Stimulated activated CD4-positive, alpha-beta T cell treated with anti-CD3 and anti-CD28 coated beads, Interleukin-12 subunit alpha, Interleukin-12 subunit beta, amount 100 ng/mL, for 48 hours (primary cell): Measurements from ENCODE around the gene NDOR1.

Experiments used
- DNase-seq, 3 donors: peaks; one replicate each; pipeline ENCODE4 v3.0.0-alpha.2; 2020; ENCODE audit warnings: low read depth in 2 of 3, low spot score in 1 of 3

NDOR1 gene

DNA sequence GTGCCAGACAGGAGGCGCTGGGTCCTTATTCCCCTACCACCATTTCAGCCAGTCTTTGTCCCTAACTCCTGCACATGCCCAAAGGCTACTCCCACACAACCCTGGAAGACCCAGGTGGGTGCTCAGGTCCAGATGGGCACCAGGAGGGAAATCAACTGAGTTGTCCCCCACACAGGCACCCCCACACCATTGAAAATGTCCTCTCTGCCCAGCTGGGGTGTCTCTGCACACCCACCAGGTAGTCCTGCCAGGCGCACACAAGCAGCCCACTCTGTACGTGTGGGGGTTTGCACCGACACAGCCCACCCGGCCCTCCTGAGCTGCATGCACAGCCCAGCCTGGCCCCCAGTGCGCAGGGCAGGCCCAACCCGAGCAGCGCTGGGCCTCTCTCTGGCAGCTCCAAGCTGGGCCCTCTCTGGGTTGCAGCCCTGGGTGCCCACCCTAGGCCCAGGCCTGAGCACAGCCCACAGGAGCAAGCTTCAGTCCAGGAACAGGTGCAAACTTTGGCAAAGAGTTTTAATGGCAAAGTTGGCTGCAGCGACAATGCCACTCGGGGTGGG is 14.3 kb downstream of the NDOR1 start:
- no peak for DNase-seq

DNA sequence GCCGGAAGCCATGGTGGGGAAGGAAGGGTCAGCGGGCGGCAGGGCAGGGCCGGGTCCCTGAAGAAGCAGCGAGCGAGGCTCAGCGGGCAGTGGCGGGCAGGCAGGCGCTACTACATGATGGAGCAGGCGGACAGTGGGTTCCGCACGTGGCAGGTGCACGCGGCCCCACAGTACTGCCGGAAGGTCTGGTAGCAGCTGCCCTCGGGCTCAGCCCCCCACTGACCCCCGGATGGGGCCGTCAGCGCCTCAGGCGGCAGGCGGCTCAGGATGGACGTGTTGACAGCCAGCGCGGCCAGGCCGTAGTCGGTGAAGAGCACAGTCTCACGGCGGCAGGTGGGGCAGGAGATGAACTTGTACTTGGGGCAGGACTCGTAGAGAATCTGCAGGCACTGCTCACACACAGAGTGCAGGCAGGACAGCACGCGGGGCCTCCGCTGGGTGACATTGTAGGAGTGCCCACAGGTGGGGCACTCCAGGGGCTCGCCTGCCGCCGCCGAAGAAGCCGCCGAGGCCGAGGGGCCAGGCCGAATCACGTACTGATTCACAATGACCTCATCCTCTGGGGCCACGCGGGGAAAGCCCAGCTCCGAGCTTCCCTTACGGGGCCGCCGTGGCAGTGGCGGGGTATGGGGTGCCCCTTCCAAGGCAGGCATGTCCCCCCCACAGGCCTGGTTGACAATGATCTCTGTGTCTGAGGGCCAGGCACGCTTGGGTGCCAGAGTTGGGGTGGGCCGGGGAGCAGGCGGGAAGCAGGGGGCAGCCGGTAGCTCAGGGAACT is 15.0 kb downstream of the NDOR1 start:
- DNase-seq, result no peak

DNA sequence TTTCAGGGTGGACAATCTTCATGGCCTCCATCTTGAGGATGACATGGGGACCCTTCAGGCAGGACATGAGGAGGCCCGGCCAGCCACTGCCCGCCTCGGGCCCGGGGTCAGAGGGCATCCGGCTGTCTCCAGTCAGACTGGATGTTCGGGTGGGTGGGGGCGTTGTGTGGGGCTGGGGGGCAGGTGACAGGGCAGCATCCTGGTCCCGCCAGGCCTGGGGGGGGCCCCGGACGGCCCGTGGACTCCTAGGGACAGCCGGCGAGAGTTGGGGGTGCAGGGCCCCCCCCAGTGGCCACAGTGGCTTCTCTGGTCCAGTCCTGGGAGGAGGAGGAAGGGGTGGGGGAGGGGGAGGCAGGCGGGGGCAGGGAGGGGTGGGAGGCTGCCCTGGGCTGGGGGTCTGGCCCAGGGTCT is 15.6 kb downstream of the NDOR1 start:
- no peak for DNase-seq

DNA sequence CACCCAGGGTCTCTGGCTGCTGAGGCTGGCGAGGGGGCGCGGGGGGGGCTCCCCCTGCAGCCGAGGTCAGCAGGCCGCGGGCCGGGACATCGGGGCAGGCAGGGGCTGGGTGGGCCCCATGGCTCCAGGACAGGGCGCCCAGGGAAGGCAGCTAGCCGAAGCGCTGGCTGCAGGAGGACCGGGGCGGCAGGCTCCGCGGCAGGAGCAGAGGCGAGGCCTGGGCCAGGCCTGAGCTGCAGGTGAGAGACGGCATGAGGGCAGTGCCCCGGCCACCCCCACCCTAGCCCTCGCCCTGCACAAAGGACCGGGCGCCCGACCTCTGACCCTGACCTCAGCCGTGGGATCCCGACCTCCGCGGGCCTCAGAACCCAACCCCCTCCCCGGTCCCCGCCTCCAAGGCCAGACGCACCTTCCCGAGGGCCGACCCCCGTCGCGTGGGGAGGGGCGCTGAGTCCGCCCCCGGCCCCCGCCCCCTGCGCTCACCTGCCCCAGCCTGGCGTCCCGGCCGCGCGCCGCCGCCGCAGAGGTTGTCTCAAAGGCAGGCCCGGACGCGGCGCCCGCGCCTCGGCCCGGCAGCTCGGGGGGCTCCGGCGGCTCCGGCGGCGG is 16.1 kb downstream of the NDOR1 start:
- no peak for DNase-seq

DNA sequence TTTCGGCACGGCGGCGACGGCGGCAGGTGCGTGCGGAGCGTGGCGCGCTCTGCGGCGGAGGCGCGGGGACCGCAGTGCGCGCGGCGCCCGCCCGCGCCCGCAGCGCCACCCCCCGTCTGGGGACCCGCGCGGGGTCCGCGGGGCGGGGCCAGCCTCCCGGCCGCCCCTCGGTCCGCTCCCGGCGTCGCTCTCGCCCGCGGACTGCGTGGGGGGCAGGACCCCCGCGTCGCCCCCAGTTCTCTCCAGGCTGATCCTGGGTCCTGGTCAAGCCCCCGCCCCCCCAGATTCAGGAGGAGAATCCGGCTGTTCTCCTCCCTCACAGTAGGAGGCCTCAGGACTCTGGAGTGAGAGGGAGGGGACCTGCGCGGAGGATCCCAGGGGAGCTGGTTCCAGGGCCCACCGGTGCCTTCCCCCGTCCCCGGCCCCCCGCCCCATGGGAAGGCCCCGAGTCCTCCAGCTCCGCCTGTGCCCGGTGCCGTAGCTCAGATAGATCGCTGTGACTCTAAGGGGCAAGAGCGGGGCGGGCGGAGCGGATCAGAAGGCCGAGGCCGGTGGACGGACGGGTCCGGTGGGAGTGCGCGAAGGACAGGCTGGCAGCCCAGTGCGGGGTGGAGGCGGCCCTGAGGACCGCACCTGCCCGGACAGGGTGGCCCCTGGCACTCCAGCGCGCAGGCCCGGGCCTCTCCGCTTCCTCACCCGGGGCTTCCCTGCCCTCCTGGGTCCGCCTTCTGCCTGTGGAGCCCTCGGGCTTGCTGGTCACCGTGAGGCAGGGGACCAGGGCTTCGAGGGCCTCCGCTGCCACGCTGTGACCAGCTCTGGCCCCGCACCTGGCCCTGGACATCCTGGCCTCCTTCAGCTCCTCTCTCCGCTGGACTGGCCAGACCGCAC is 16.9 kb downstream of the NDOR1 start, which contains the start of gene RNF208:
TSS of gene RNF208 (minus strand) at position 51 of the 888 bp plus-strand sequence. CDS start 1,028 bp downstream, outside the sequence.
- no peak for DNase-seq

DNA sequence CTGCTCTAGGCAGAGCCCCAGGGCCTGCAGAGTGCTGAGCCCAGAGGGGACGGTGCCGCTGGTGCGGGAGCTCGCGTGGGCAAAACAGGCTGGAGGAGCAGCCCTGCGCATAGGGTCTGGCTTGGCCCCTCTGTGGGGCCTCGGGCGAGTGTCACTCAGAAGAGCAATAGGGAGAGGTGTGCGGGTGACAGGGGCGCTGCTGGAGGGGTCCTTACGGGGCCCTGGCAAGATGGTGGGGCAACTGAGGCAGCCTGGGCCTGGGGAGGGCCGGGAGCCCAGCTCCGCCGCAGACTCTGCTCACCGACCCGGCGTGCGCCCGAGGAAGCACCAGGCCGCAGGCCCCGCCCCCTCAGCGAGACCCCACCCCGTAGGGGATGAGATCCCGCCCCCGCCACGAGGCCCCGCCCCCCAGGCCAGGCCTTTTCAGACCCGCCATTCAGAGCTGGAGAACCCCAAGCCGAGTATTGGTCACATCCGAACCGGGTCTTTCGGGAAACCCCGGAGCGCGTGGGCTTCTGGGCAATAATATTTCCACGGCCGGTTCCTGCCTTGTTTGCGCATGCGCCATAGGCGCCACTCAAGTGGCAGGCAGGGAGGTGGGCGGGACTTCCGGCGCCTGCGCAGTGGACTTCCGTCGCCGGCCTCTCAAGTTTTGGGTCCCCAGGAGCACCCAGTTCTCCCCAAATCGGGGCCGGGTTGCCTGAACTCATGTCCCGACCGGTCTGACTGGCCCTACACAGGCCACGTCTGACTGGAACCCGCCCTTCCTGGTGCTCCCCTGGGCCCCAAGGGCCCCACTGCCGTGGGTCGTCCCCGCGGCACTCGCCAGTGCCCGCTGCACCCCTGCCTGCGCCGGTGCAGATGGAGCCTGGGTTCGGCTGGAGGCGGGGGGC is 17.8 kb downstream of the NDOR1 start:
- DNase-seq, result peak; percentile 97 to 99 (median 97)

DNA sequence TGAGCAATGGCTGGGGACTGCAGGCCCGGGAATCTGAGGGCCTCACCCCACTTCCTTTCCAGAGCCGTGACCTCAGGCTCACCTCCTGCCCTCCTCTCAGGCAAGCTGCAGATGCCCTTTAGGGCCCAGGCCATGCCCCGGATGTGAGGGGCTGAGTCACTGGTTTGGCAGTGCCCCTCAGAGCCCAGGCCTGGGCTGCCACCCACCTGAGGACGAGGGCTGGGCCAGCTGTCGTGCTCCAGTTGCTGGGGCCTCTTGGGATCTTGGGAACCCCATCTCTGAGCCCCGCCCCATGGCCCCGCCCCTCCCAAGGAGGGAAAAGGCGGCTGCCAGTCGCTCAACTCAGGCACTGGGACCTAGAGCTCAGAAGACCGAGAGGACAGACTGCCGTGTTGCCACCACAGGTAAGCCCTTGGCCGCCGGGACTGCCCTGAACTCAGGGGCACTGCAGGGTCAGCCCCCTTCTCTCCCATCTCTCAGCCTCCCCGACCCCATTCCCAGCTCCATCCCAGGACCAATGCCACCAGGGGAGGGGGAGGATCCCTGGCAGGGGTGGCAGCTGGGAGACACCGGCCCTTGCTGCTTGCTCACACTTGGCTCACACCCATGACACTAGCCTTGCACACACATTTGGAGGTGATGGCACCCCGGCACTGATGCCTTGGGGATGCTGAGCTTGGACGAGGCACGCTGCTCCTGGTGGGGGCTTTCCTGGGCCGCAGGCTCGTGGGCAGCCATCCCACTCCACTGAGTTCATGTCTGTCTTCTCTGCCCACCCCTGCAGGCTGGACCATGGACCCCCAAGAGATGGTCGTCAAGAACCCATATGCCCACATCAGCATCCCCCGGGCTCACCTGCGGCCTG is 19.6 kb downstream of the NDOR1 start, which contains the start of gene CYSRT1:
TSS of gene CYSRT1 (plus strand) at position 345 of the 865 bp plus-strand sequence. CDS start at position 793, 448 bp downstream.
- no peak for DNase-seq

DNA sequence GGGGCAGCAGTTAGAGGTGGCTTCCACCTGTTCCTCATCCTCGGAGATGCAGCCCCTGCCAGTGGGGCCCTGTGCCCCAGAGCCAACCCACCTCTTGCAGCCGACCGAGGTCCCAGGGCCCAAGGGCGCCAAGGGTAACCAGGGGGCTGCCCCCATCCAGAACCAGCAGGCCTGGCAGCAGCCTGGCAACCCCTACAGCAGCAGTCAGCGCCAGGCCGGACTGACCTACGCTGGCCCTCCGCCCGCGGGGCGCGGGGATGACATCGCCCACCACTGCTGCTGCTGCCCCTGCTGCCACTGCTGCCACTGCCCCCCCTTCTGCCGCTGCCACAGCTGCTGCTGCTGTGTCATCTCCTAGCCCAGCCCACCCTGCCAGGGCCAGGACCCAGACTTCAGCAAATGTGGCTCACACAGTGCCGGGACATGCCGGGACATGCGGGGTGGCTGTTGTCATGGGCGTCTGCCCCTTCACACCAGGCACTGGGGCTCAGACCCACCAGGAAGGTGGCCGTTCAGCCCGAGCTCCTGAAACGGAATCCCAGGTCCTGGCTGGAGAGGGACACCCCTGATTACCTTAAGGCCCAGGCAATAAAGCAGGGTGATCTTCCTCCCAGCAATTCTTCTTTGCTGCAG is 20.3 kb downstream of the NDOR1 start:
- DNase-seq, result no peak

DNA sequence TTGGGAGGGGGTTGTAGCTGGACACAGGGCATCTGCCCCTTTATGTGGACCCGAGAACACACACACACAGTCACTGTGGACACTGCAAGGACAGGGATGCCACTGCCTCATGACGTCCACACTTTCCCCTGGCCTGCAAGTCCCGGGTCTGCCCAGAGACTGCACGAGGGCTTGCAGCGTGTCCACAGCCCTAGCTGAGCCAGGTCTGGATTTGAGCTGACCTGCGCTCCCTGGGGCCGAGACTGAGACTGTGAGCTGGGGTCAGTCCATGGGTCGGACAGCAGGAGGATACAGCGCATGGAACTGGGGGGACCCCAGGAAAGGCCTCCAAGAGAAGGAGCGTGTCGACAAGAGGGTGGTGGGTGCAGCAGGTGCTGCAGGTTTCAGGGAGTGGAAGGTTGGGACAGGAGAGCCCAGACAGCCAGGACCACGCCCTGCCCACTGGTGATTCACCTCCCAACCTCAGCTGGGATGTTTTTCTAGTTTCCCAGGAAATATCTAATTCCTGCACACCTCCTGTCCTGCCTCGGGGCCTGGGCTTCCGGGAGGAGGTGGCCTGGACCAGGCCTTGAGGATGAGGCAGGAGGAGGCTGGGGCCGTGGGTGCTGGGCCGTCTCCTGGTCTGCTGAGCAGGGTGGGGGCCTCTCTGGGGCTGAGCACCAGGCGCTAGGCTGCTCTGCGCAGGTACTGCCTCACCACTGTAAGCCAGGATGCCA is 21.0 kb downstream of the NDOR1 start:
- no peak for DNase-seq

DNA sequence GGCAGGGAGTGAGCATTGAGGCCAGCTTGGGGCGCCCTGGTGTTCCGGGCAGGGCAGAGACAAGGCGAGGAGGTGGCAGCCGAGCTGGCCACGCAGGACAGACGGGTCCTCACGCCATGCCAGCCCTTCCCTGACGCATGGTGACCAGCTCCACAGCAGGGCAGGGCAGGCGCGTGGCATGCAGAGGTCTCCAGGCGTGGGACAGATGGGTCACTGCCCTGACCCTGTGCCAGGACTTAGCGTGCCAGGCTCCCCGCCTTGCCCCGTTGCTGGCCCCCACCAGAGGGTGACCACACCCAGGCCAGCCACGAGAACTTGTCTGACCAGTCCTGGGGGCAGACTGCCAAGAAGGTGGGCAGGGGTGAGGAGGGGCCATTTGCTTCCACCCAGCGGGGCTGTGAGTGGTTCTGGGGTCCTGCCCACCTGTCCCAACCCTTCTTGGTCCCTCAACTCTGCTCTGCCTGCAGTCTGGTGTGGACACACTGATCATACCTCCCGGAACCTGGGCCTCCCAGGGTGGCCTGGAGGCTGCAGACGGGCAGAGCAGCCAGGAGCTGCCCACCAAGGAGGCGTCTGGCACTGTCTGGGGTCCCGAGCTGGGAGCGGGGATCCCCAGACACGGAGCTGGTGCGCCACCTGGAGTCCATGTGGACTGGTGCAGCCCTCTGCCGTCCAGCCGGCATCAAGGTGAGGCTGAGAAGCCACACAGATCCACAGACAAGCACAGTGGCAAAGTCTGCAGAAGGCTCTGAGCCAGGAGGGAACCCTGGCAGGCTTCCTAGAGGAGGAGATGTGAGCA is 21.8 kb downstream of the NDOR1 start, which contains the start of gene RNF224:
TSS of gene RNF224 (plus strand) at position 449 of the 799 bp plus-strand sequence. CDS start 834 bp downstream, outside the sequence.
- peak; percentile 71 to 84 (median 75) for DNase-seq

DNA sequence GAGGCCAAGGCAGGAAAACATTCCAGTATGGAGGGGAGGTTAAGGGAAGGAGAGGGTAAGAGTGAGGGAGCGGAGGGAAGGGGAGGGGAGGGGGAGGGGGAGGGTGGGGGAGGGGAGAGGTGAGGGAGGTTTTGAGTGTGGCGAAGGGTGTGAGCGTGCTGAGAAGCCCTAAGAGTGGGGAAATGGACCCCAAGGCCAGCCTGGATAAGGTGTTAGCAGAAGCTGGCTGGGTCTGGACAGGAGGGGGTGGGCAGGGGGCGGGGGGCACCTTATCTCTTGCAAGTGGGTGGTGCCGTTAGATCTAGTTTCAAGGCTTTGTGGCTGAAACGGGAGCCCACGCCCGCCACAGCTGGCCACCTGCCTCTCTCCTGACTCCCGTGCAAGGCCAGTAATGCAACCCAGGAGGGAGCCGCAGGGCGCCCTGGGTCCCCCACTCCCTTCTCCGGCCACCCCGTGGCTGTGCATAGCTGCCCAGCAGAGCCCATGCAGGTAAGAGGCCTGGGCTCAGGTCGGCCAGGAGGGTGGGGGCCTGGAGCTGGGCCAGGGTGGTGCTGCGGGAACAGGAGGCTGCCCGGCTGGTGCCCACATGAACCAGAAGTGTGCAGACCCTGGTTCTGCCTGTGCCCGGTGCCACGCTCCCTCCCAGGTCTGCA is 22.5 kb downstream of the NDOR1 start:
- DNase-seq, result no peak

DNA sequence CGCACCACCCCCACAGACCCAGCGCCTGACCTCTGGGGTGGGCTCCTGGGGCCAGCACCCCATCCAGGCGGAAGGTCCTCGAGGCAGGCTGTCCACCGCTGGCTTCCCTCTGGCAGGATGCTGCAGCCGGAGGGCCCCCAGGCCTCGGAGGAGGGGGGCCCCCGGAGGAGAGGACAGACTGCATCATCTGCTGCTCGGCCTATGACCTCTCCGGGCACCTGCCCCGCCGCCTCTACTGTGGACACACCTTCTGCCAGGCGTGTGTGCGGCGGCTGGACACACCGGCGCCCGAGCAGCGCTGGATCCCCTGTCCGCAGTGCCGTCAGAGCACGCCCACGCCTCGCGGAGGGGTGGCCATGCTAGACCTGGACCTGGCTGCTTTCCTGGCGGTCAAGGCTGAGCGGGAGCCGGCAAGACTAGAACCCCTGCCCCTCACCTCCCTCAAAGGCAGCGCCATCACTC is 23.0 kb downstream of the NDOR1 start:
- DNase-seq, result no peak

DNA sequence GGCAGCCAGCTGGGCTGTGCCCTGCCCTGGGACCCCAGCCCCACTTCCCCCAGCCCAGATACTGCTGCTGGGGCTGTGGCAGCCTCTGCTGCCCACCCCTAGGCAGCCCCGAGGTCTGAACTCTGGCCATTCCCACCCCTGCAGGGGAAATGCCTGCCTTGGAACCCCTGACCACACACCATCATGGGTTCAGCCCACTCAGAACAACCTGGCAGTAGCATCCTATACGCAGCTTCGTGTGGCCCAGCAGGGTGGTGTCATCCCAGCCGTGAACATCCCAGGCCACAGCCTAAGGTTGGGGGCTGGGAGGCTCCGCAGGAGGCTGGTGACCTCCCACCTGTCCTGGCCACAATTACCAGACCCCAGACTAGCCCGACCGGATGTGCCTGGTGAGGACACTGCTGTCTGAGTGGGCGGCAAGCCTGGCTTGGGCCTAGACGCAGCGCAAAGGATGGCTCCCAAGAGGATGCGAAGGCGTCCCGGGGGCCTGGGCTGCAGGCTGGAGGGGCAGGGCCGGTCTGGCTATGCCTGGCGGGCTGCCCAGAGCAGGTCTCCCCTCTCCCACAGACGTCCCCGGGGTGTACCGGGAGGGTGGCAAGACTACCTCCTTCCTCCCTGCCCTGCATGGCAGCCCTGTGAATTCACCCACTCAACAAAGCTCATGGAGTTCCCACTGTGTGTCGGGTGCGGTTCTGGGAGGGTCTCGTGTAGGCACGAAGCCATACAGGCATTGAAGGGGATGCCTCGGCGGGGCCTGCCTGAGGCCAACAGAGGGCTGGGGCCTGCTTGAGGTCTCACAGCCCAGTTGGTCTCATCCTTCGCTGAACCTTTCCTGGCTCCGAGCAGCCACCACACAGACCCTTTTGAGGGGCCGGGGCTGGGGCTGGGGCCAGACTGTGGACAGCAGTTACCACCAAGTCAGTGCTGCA is 23.7 kb downstream of the NDOR1 start:
- no peak for DNase-seq

DNA sequence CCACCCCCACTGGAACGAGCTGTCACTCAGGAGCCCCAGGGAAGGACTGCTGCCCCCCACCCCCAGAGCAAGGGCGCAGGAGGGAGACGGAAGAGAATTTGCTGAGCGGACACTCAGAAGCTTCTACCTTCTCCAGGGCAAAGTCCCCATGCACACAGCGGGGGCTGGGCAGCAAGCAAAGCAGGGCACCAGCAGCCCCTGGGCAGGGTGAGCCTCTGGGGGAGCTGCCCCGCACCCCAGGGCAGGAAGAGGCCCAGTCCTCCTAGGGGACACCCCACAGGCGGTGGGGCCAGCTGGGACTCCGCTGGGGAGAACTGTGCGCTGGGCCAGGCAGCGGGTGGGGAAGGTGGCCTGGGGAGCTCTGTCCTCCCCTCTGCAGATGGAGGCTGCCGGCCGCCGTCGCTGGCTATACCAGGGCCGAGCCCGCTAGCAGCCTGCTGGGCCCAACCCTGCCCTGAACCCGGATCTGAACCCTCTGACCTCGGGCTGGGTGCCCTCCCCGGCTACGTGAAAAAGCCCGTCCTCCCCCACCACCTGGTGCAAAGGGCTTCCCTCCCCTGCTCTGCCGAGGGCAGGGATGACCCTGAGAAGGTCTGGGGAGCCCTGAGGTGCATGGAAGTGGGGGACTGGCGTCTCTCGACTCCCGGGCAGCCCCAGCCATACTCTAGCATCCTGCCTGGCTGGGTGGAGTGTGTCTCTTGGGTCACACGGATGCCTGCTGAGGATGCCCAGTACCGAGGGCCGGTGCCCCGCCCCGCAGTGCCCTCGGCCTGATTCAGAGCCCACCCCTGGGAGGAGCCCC is 24.6 kb downstream of the NDOR1 start:
- no peak for DNase-seq
